ENCODE measurements around the gene PCLO. TPM values are rescaled to one million over a fixed set of nuclear protein-coding genes. Genes with fewer than 3 reads are reported as not detected.

PCLO gene
- total RNA-seq (2014; rRNA removed; shearing (Covaris generic)): 2.4 and 2.7 TPM in 2 replicates

GRCh38 chr7:83162402-83163256 is at the start of gene PCLO:
PCLO (minus strand) TSS chr7:83162884; CDS start chr7:83162592, 292 bp downstream.
- DNase-seq (ENCODE audit: low spot score): peak; percentile 97

- DNase-seq (ENCODE audit: low spot score): no peak
These were observed 49.0 kb upstream of the PCLO start for GRCh38 chr7:83211685-83212084.

- no peak for DNase-seq (ENCODE audit: low spot score)
These were observed 47.8 kb upstream of the PCLO start for GRCh38 chr7:83210479-83210878.

- no peak for DNase-seq (ENCODE audit: low spot score)
These were observed 42.0 kb upstream of the PCLO start for GRCh38 chr7:83204715-83205114.

DNA sequence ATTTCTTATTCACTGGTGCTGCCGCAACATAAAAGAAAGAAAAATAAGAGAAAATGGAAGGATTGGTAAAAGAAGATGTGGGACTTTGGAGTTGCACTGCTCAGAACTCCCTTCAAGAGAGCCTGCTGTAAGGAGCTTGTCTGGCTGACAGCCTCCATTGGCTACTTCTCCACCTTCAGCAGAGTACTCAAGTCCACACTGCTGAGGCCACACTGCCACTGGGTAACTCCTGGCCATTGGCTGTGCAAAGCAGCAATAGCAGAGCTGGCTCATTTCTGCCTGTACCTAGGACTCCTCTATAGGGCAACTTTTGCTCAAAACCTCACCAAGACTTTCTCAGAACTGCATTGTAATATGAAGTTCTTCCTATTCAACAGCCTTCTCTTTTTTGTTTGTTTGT is 38.7 kb upstream of the PCLO start:
- no peak for DNase-seq (ENCODE audit: low spot score)

DNA sequence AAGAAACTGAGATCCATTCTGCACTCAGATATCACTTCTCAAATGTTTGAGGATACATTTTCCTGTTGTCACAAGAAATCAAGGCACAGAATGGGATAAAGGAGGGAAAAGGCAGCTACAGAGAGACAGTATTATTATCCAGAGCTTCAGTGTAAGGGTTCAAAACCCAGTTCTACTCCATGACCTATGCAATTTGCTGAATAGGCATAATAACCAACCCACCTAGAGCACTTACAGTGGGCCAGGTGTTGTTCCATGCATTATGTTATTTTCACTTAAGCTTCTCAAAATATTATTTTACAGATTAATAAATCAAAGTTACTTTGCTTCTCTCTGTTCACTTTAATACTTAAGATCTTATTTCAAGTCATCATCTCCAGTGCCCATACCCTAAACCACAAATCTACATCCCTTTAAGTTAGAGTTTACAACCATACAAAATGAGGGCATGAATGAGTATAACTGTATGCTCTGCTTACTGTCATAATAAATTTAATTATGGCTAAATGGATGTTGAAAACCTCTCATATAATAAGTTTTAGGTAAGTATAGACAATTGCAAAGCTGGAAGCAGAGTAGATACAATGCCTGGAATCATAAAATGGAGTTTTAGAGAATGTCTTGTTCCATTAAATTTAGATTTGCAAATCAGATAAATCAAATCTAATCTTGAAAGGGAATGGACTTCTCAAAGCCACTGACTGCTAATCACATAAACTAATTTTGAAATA is 28.1 kb upstream of the PCLO start:
- no peak for DNase-seq (ENCODE audit: low spot score)

DNA sequence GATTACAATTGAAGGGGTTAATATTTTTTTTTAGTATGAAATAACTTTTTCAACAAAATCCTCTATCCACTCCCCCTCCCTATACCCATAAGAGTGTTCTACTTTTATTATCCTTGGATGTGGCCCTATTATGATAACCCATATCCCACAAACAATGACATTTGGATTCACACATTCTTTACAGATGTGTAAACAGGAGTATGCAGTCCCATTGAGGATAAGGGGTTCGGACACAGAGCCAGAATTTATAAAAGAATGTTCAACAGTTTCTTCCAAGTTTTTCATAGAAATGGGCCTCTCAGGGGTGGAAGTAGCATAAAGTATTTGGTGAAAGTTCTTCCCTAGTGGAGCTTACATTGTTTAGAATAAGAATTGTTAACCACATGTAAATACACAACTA is 16.1 kb upstream of the PCLO start:
- no peak for DNase-seq (ENCODE audit: low spot score)

DNA sequence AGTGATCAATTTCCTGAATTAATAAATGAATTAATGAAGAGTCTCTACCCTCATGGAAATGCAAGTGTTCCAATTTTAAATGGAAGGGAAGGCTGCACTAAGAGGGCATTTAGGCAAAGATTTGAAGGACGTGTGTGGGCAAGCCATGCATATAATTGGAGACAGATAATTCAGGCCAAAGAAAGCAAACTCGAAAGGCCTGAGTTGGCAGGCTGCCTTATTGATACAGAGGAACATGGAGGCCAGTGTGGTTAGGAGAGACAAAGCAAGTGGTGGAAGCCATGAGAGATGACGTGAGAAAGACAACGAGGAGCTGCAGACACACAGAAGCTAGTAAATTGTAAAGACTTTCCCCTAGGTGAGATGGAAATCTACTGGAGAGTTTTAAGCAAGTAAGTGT is 15.4 kb upstream of the PCLO start:
- no peak for DNase-seq (ENCODE audit: low spot score)

- no peak for DNase-seq (ENCODE audit: low spot score)
These were observed 11.0 kb upstream of the PCLO start for GRCh38 chr7:83173664-83174063.

DNA sequence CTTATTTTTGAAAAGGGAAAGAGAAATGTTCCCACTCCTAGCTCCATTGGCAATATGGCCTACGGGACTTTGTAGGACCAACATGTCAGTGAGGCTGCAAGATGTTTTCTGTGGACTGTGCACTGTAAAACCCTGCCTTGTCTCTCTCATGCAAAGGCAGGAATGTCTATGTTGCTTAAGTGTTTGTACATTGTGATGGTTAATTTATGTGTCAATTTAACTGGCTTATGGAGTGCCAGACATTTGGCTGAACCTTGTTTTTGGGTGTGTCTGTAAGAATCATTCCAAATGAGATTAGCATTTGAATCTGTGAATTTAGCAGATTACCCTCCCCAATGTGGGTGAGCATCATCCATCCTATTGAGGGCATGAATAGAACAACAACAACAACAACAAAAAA is 4.1 kb upstream of the PCLO start:
- DNase-seq (ENCODE audit: low spot score): no peak

- no peak for DNase-seq (ENCODE audit: low spot score)
These were observed 734 bp downstream of the PCLO start for GRCh38 chr7:83161899-83162401.

GRCh38 chr7:83161186-83161585 is 1.5 kb downstream of the PCLO start:
- no peak for DNase-seq (ENCODE audit: low spot score)

- no peak for DNase-seq (ENCODE audit: low spot score)
These were observed 3.0 kb downstream of the PCLO start for GRCh38 chr7:83159731-83160130.

DNA sequence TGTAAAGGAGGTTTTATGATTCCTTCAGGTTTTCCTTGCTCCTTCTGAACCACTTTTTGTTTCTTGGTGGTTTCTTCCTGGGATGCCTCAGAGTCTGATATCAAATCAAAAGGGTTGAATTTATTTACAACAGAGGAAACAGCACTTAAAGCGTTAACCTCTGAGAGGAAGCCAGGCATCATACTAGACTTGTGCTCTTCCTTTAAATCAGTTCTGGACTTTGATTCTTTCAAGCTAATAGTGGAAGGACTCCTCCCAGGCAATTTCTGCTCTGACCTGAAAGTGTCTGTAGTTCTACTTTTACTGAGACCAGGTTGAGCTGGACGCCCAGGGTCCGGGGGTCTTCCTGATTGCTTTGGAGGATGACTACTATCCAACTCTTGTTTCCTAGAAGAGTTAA is 6.7 kb downstream of the PCLO start:
- no peak for DNase-seq (ENCODE audit: low spot score)

DNA sequence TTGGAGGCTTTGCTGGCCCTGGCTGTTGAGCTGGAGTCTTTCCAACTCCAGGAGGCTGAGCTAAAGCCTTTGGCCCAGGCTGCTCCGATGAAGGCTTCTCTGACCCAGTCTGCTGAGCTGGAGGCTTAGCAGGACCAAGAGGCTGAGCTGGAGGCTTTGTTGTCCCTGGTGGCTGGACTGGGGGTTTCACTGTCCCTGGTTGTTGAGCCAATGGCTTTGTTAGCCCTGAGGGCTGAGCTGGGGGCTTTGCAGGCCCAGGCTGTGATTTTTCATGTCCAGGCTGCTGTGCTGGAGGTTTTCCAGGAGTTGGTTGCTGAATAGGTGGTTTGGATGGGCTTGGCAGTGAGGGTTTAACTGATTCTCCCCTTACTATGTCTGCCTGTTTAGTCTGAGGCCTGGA is 7.3 kb downstream of the PCLO start:
- no peak for DNase-seq (ENCODE audit: low spot score)

GRCh38 chr7:83153419-83153818 is 9.3 kb downstream of the PCLO start:
- no peak for DNase-seq (ENCODE audit: low spot score)

GRCh38 chr7:83150310-83150709 is 12.4 kb downstream of the PCLO start:
- no peak for DNase-seq (ENCODE audit: low spot score)

DNA sequence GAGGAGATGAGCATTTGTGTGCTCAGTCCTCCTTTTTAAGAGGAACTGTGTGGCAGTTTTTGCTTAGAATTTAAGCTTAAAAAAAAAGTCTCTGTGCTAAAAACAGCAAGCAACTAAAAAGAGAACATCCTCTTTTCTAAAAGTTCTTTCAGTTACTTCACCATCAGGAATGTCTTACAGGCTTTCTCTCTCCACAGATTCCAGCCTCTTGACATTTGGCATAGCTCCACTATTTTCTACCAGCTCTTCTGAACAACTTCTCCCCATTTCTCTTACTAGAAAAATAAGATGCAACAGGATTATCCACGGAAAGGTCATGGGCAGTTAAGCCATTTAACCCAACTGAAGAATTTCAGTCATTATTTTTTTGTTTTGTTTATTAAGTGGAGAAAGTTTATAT is 13.2 kb downstream of the PCLO start:
- DNase-seq (ENCODE audit: low spot score): no peak

GRCh38 chr7:83148776-83149175 is 13.9 kb downstream of the PCLO start:
- no peak for DNase-seq (ENCODE audit: low spot score)

GRCh38 chr7:83143107-83143506 is 19.6 kb downstream of the PCLO start:
- no peak for DNase-seq (ENCODE audit: low spot score)

DNA sequence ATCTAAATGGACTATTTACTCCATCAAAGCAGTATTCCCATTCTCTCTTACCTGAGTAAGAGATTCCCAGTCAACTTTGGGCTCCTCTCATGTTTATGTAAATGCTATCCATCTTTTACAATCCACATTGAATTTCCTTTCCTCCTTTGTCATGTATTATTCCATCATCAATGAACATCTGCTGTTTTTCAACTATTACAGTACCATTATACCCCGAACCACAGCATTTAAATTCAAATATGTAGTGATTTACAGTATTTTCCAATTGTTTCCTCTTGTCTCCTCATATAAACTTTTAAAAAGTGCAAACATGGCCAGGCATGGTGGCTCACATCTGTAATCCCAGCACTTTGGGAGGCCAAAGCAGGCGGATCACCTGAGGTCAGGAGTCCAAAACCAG is 20.3 kb downstream of the PCLO start:
- no peak for DNase-seq (ENCODE audit: low spot score)

- DNase-seq (ENCODE audit: low spot score): no peak
These were observed 20.8 kb downstream of the PCLO start for GRCh38 chr7:83141927-83142326.

All from H4 (cell line).